OCI-LY7 (cell line): ENCODE results near the gene GID8. TPM values are rescaled to one million over a fixed set of nuclear protein-coding genes. Genes with fewer than 3 reads are reported as not detected.

Source experiments
- BruUV-seq: library from RNA; stranded (reverse); fragments of 400-500 nt; replicated peaks from 2 replicates; lab custom pipeline; 2021; lab: Mats Ljungman, UMichigan
- CTCF ChIA-PET: fragments of 300-600 bp; sonication (Branson Sonifier 250); formaldehyde crosslinking; loops from one replicate; lab custom pipeline; 2022; ENCODE audit warnings: antibody characterized with exemption; ENCODE audit not compliant: unreplicated experiment; lab: Charles Lee
- POLR2A ChIA-PET: fragments of 300-600 bp; sonication (Branson Sonifier 250); formaldehyde crosslinking; loops from one replicate; lab custom pipeline; 2022; ENCODE audit warnings: antibody characterized with exemption; lab: Charles Lee
- DNase-seq: peaks from one replicate; pipeline ENCODE4 v3.0.0-alpha.2; 2015; ENCODE audit warnings: low spot score
- H2AFZ ChIP-seq: fragments of 200-600 bp; sonication (generic), shearing (Covaris generic); 2 replicates; pipeline ENCODE4 v1.6.1; 2014; ENCODE audit warnings: mild to moderate bottlenecking, antibody characterized with exemption, low read length, moderate library complexity
- H3K27ac ChIP-seq: fragments of 200-600 bp; sonication (generic); 2 replicates; pipeline ENCODE4 v1.5.1; 2014; ENCODE audit warnings: mixed run types, low read depth, mild to moderate bottlenecking, moderate library complexity, low read length, inconsistent platforms; ENCODE audit not compliant: poor library complexity, severe bottlenecking
- H3K36me3 ChIP-seq: fragments of 200-600 bp; sonication (generic); 2 replicates; pipeline ENCODE4 v1.6.1; 2014; ENCODE audit warnings: mild to moderate bottlenecking, antibody characterized with exemption, low read length, moderate library complexity, mixed read lengths; ENCODE audit not compliant: insufficient read depth
- H3K4me1 ChIP-seq: fragments of 200-600 bp; sonication (generic); 2 replicates; pipeline ENCODE4 v1.5.1; 2014; ENCODE audit warnings: mild to moderate bottlenecking, low read length; ENCODE audit not compliant: insufficient read depth, poor library complexity, severe bottlenecking
- H3K4me2 ChIP-seq: fragments of 200-600 bp; sonication (generic); 2 replicates; pipeline ENCODE4 v1.6.1; 2014; ENCODE audit warnings: mild to moderate bottlenecking, low read length
- H3K4me3 ChIP-seq: fragments of 200-600 bp; sonication (generic); 2 replicates; pipeline ENCODE4 v1.5.1; 2014; ENCODE audit warnings: mild to moderate bottlenecking, low read depth, low read length; ENCODE audit not compliant: poor library complexity, severe bottlenecking
- H3K79me2 ChIP-seq: fragments of 200-600 bp; sonication (generic); 2 replicates; pipeline ENCODE4 v1.6.1; 2016; ENCODE audit warnings: low read depth, mild to moderate bottlenecking, low read length, moderate library complexity, mixed read lengths; ENCODE audit not compliant: insufficient read depth
- H3K9me2 ChIP-seq: fragments of 200-600 bp; sonication (generic); 2 replicates; pipeline ENCODE4 v1.6.1; 2016; ENCODE audit warnings: mild to moderate bottlenecking, low read length, mixed read lengths; ENCODE audit not compliant: insufficient read depth
- H3K9me3 ChIP-seq: fragments of 200-600 bp; sonication (generic); 2 replicates; pipeline ENCODE4 v1.6.1; 2014; ENCODE audit warnings: mild to moderate bottlenecking, mixed run types, low read length, mixed read lengths
- H4K20me1 ChIP-seq: fragments of 200-600 bp; sonication (generic); 2 replicates; pipeline ENCODE4 v1.6.1; 2014; ENCODE audit warnings: mild to moderate bottlenecking, antibody characterized with exemption, low read length, moderate library complexity, mixed read lengths; ENCODE audit not compliant: insufficient read depth
- EZH2phosphoT487 ChIP-seq: fragments of 200-600 bp; sonication (generic); IDR thresholded peaks from 2 replicates; pipeline ENCODE4 v1.6.1; 2018; ENCODE audit warnings: low read depth, borderline replicate concordance, mild to moderate bottlenecking, mixed run types, antibody characterized with exemption, low read length, moderate library complexity, mixed read lengths
- intact Hi-C: fragments of 100-400 bp; cut with micrococcal nuclease; formaldehyde crosslinking; loops from one replicate; pipeline ENCODE4 v1.10.0; 2022; ENCODE audit not compliant: unreplicated experiment
- total RNA-seq, 2 experiments: library from RNA; depleted of rRNA in 1 of 2; stranded (reverse); fragments of >200 nt in 1 of 2; shearing (Covaris generic) in 1 of 2; gene quantifications; 2 replicates each; pipeline ENCODE4 v1.2.3, GENCODE V29; 2014 to 2022
- TF ChIP-seq, protein P1 (sequence below): fragments of 200-600 bp; sonication (generic); conservative IDR thresholded peaks from 2 replicates; pipeline ENCODE4 v1.5.1; 2014; ENCODE audit warnings: mild to moderate bottlenecking, antibody characterized with exemption, low read length, moderate library complexity, mixed read lengths

Gene GID8
- total RNA-seq, 2 experiments from 2014 or later, result 28.7 to 47.7 TPM

GRCh38 chr20:62927128-62927705, 10.7 kb upstream of the GID8 start:
- DNase-seq, result no peak
- no peak for TF ChIP-seq EZH2phosphoT487
- TF ChIP-seq, protein P1, sequence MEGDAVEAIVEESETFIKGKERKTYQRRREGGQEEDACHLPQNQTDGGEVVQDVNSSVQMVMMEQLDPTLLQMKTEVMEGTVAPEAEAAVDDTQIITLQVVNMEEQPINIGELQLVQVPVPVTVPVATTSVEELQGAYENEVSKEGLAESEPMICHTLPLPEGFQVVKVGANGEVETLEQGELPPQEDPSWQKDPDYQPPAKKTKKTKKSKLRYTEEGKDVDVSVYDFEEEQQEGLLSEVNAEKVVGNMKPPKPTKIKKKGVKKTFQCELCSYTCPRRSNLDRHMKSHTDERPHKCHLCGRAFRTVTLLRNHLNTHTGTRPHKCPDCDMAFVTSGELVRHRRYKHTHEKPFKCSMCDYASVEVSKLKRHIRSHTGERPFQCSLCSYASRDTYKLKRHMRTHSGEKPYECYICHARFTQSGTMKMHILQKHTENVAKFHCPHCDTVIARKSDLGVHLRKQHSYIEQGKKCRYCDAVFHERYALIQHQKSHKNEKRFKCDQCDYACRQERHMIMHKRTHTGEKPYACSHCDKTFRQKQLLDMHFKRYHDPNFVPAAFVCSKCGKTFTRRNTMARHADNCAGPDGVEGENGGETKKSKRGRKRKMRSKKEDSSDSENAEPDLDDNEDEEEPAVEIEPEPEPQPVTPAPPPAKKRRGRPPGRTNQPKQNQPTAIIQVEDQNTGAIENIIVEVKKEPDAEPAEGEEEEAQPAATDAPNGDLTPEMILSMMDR, result no peak
- Histone ChIP-seq H3K9me2 (no peaks in the 10 kb centered on the region), H3K27ac (peak overlapping the region; percentile 89), H3K9me3 (no peaks in the 10 kb centered on the region), H3K36me3 (peaks cover 36% of the 10 kb centered on the region; the same call in 1 of the 2 replicates), H2AFZ (no peak overlapping the region), H3K4me2 (peak overlapping the region; percentile 98), H4K20me1 (peaks cover 41% of the 10 kb centered on the region), H3K4me1 (peaks cover 85% of the 10 kb centered on the region), H3K79me2 (peaks cover 92% of the 10 kb centered on the region), H3K4me3 (peak overlapping the region; percentile 92)
- CTCF ChIA-PET, result interaction anchor here (0.7 kb wide), 1 partner anchor 20 kb away, joined by 3 read pairs; no protein-coding TSS in a partner anchor
- intact Hi-C loops, result no loop called here
- no TSS peak for BruUV-seq
- POLR2A ChIA-PET, result interaction anchor here (0.7 to 1.1 kb wide), 2 partner anchors 8 to 9 kb away, joined by 3 to 5 read pairs; no protein-coding TSS in a partner anchor

GRCh38 chr20:62928246-62928939, 9.6 kb upstream of the GID8 start:
- Histone ChIP-seq H3K9me2 (no peaks in the 10 kb centered on the region), H3K36me3 (peaks cover 47% of the 10 kb centered on the region), H3K4me1 (peaks cover 80% of the 10 kb centered on the region), H3K4me3 (peak overlapping the region; percentile 58), H3K27ac (peak overlapping the region; percentile 30), H2AFZ (no peak overlapping the region), H4K20me1 (peaks cover 32% of the 10 kb centered on the region), H3K9me3 (no peaks in the 10 kb centered on the region), H3K79me2 (peaks cover 92% of the 10 kb centered on the region), H3K4me2 (peak overlapping the region; percentile 98)
- intact Hi-C loops, result no loop called here
- ChIA-PET CTCF (no interaction called here), POLR2A (interaction anchor here (0.7 kb wide), 1 partner anchor 9 kb away, joined by 3 read pairs; no protein-coding TSS in a partner anchor)
- no peak for TF ChIP-seq EZH2phosphoT487
- TF ChIP-seq, protein P1, result no peak
- DNase-seq, result no peak
- BruUV-seq, result no TSS peak
